HL-60 (cell line): ENCODE results near the gene HIPK2.

Experiments
- DNase-seq, 2 experiments: peaks; one replicate each; pipeline ENCODE4 v3.0.0-alpha.2; 2010 to 2020; ENCODE audit warnings: low read depth in 1 of 2, low spot score in 1 of 2
- H3K27ac ChIP-seq: fragments of 250-450 bp; sonication (Bioruptor Pico); replicated peaks from 2 replicates; pipeline ENCODE4 v1.5.1; 2020; ENCODE audit warnings: mild to moderate bottlenecking, moderate library complexity
- H3K27me3 ChIP-seq: fragments of 250-450 bp; sonication (Bioruptor Pico); 2 replicates; pipeline ENCODE4 v1.5.1; 2021; ENCODE audit warnings: mild to moderate bottlenecking, moderate library complexity; ENCODE audit not compliant: insufficient read depth, poor library complexity, severe bottlenecking
- H3K4me3 ChIP-seq: replicated peaks from 2 replicates; pipeline ENCODE4 v1.5.1; 2011; ENCODE audit warnings: mild to moderate bottlenecking, control low read depth, low read length; ENCODE audit not compliant: insufficient read depth
- GABPA ChIP-seq: IDR thresholded peaks from 2 replicates; pipeline ENCODE4 v1.6.1; 2012; ENCODE audit warnings: low read depth
- POLR2AphosphoS5 ChIP-seq: IDR thresholded peaks from 2 replicates; pipeline ENCODE4 v1.6.1; 2012; ENCODE audit warnings: low read depth
- SPI1 ChIP-seq: IDR thresholded peaks from 2 replicates; pipeline ENCODE4 v1.6.1; 2012; ENCODE audit warnings: low read depth, mild to moderate bottlenecking, borderline replicate concordance
- TF ChIP-seq, protein P1 (sequence below): IDR thresholded peaks from 2 replicates; pipeline ENCODE4 v1.6.1; 2012; ENCODE audit warnings: low read depth; ENCODE audit not compliant: insufficient replicate concordance
- TF ChIP-seq, protein P2 (sequence below): IDR thresholded peaks from one replicate; pipeline ENCODE4 v1.5.1; 2011; ENCODE audit warnings: low read length, control low read depth, inconsistent platforms; ENCODE audit not compliant: insufficient read depth

Gene HIPK2

DNA sequence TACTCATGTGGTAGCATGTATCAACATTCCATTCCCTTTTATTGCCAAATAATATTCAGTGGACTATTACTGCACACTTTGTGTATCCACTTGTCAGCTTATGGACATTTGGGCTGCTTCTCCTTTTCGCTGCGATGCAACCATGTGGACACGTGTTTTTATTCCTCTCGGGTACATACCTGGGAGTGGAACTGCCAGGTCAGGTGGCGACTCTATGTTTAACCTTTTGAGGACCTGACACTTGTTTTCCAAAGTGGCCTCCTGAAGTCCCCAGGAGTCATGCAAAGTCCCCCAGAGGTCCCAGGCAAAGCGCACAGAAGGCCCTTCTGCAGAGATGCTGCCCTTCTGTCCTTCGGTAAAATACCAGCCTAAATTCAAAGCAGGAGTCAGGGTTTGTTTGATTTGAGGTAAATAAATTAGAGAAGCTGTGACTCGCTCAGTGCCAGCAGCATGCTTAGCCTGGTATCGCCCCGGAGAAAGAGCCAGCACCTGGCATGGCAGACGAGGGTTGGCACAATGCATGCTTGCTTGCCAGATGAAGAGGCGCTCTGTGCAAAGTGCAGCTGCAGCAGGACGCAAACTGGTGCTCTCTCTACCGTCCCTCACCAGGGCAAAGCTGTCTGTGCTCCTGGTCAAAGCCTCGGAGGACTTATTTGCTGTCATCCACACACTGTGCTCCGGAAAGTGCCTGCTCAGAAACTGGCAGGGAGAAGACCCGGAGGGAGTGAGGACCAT lies 37.8 kb downstream of the HIPK2 start:
- no peak overlapping the region for H3K4me3 ChIP-seq
- DNase-seq: no peak
- TF ChIP-seq SPI1: no peak
- TF ChIP-seq POLR2AphosphoS5: no peak
- TF ChIP-seq, protein P1, sequence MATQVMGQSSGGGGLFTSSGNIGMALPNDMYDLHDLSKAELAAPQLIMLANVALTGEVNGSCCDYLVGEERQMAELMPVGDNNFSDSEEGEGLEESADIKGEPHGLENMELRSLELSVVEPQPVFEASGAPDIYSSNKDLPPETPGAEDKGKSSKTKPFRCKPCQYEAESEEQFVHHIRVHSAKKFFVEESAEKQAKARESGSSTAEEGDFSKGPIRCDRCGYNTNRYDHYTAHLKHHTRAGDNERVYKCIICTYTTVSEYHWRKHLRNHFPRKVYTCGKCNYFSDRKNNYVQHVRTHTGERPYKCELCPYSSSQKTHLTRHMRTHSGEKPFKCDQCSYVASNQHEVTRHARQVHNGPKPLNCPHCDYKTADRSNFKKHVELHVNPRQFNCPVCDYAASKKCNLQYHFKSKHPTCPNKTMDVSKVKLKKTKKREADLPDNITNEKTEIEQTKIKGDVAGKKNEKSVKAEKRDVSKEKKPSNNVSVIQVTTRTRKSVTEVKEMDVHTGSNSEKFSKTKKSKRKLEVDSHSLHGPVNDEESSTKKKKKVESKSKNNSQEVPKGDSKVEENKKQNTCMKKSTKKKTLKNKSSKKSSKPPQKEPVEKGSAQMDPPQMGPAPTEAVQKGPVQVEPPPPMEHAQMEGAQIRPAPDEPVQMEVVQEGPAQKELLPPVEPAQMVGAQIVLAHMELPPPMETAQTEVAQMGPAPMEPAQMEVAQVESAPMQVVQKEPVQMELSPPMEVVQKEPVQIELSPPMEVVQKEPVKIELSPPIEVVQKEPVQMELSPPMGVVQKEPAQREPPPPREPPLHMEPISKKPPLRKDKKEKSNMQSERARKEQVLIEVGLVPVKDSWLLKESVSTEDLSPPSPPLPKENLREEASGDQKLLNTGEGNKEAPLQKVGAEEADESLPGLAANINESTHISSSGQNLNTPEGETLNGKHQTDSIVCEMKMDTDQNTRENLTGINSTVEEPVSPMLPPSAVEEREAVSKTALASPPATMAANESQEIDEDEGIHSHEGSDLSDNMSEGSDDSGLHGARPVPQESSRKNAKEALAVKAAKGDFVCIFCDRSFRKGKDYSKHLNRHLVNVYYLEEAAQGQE: no peak
- TF ChIP-seq, protein P2, sequence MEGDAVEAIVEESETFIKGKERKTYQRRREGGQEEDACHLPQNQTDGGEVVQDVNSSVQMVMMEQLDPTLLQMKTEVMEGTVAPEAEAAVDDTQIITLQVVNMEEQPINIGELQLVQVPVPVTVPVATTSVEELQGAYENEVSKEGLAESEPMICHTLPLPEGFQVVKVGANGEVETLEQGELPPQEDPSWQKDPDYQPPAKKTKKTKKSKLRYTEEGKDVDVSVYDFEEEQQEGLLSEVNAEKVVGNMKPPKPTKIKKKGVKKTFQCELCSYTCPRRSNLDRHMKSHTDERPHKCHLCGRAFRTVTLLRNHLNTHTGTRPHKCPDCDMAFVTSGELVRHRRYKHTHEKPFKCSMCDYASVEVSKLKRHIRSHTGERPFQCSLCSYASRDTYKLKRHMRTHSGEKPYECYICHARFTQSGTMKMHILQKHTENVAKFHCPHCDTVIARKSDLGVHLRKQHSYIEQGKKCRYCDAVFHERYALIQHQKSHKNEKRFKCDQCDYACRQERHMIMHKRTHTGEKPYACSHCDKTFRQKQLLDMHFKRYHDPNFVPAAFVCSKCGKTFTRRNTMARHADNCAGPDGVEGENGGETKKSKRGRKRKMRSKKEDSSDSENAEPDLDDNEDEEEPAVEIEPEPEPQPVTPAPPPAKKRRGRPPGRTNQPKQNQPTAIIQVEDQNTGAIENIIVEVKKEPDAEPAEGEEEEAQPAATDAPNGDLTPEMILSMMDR: no peak
- no peak for TF ChIP-seq GABPA
- no peak overlapping the region for H3K27ac ChIP-seq
- no peaks in the 10 kb centered on the region for H3K27me3 ChIP-seq

- no peak overlapping the region for H3K4me3 ChIP-seq
- no peak overlapping the region for H3K27ac ChIP-seq
- no peaks in the 10 kb centered on the region for H3K27me3 ChIP-seq
- TF ChIP-seq SPI1: peak; percentile 36; the same call in 1 of the 2 replicates
- TF ChIP-seq GABPA: no peak
- DNase-seq: no peak
These were observed 39.0 kb downstream of the HIPK2 start for GRCh38 chr7:139738772-139739171.

- H3K27me3 ChIP-seq: no peaks in the 10 kb centered on the region
- H3K27ac ChIP-seq: no peak overlapping the region
- DNase-seq: no peak
- TF ChIP-seq GABPA (no peak), POLR2AphosphoS5 (no peak), SPI1 (no peak)
- TF ChIP-seq, protein P1: no peak
- TF ChIP-seq, protein P2: no peak
- H3K4me3 ChIP-seq: no peak overlapping the region
These were observed 39.7 kb downstream of the HIPK2 start for GRCh38 chr7:139738101-139738489.

DNA sequence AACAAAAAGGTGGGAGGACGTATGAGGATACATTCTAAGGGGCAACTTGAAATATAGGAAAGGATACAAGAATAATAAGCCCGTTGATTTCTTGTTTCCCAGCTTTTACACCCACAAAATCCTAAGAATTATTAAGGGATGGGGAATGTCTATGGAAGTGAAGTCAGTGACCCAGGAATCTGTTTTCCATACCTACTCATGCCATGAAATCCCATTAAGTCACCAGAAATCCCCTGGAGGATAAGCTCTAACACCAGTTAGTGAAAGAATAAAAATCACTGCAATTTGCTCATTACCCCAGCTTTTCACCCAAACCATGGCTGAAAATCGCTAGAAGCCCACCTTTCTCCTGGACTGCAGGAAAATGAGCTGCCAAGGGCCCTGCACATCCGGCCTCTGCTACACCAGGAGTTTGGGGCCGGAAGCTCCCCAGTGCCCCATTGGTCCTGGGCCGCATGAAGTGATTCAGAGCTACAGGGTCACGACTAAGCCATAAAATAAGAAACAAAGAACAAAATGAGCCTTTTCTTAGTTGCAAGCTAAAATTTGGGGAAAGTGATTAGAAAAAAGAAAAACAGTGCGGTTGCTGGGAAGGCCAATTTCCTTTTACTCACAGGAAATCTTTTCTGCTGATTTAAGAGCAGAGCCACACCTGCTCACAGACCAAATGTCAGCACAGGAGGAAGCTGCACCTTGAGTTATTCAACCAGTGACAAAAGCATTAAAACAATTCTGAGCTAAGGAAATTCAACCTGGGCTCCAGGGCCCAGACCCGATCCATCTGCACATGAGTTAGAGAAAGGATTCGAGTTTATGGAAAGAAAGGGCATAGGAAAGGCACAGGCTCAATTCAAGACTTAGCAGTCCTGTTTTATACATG lies 40.3 kb downstream of the HIPK2 start:
- H3K27ac ChIP-seq: no peak overlapping the region

More for the DNA sequence above, 40.3 kb downstream of the HIPK2 start:
- H3K4me3 ChIP-seq: no peak overlapping the region
- TF ChIP-seq GABPA: no peak
- TF ChIP-seq POLR2AphosphoS5: no peak
- TF ChIP-seq, protein P1: no peak
- no peak for TF ChIP-seq SPI1
- TF ChIP-seq, protein P2: no peak
- no peaks in the 10 kb centered on the region for H3K27me3 ChIP-seq
- DNase-seq: no peak
